ENCODE measurements around the gene MILR1. TPM values are rescaled to one million over a fixed set of nuclear protein-coding genes. Genes with fewer than 3 reads are reported as not detected.

Gene MILR1
- total RNA-seq, 4 donors from 2014 or later = 3.1 to 27.0 (median 6.4) TPM

DNA sequence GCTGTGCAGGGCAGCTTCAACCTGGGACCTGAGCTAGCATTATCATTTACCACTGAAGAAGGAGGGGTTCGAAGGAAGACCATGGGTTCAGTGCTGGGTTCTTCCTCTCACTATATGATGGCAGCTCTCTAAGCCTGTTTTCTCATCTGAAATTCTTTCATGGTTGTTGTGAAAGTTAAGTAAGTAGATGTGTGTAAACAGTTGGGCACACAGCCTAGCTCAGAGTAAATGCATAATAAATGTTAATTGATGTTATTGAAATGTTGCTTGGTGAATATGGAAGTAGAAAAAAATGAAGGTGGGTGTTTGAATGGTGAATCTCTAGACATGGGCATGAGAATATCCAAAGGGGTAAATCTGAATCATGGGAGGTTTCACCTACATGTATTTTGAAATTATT lies 66.9 kb downstream of the MILR1 start:
- Histone ChIP-seq H3K36me3 (peaks cover 0 to 80% (median 21%) of the 10 kb centered on the region in 3 donors), H3K4me3 (no peak overlapping the region)

More for the DNA sequence above, 66.9 kb downstream of the MILR1 start:
- TF ChIP-seq, protein P1, sequence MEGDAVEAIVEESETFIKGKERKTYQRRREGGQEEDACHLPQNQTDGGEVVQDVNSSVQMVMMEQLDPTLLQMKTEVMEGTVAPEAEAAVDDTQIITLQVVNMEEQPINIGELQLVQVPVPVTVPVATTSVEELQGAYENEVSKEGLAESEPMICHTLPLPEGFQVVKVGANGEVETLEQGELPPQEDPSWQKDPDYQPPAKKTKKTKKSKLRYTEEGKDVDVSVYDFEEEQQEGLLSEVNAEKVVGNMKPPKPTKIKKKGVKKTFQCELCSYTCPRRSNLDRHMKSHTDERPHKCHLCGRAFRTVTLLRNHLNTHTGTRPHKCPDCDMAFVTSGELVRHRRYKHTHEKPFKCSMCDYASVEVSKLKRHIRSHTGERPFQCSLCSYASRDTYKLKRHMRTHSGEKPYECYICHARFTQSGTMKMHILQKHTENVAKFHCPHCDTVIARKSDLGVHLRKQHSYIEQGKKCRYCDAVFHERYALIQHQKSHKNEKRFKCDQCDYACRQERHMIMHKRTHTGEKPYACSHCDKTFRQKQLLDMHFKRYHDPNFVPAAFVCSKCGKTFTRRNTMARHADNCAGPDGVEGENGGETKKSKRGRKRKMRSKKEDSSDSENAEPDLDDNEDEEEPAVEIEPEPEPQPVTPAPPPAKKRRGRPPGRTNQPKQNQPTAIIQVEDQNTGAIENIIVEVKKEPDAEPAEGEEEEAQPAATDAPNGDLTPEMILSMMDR (IDR thresholded peaks at IDR 0.05) = no peak
- no peak for TF ChIP-seq POLR2A (IDR thresholded peaks at IDR 0.05)
- TF ChIP-seq EP300 (IDR thresholded peaks at IDR 0.05) = no peak
- Histone ChIP-seq H3K27ac (no peak overlapping the region), H3K27me3 (no peaks in the 10 kb centered on the region), H3K4me1 (no peaks in the 10 kb centered on the region), H3K9me3 (no peaks in the 10 kb centered on the region)
- 90 to 100% methylated on average over 1 of the region's 1 CpG for WGBS, 2 donors
- no peak for DNase-seq (ENCODE audit: low spot score in 2 of 2)

Small RNA genes lying within 50 kb of the gene (small RNA-seq; reads per million reads assigned to genes)
- gene ATP5MFP4 (not detected), gene MIR1273E (not detected)

Other genes with a start within 250 kb of the MILR1 start
- gene TEX2, start 185.9 kb upstream of the MILR1 start, total RNA-seq = 100 to 1,000 TPM in 1 of 4 donors, 10 to 100 TPM in 3; 32.6 to 110 (median 59.7) TPM
- 100 to 1,000 TPM in 3 of 4 donors, 10 to 100 TPM in 1; 70.7 to 128 (median 126) TPM for gene PECAM1, start 58.3 kb upstream of the MILR1 start, total RNA-seq
- 10 to 100 TPM in 2 of 4 donors, 1 to 10 TPM in 2; 5.9 to 17.1 (median 10.3) TPM for gene POLG2, start 47.9 kb downstream of the MILR1 start, total RNA-seq
- 100 to 1,000 TPM; 471 to 820 (median 648) TPM for gene DDX5, start 57.2 kb downstream of the MILR1 start, total RNA-seq
- gene CEP95, start 57.9 kb downstream of the MILR1 start, total RNA-seq = 10 to 100 TPM; 45.7 to 73.9 (median 59.3) TPM
- 10 to 100 TPM; 18.2 to 28.0 (median 21.3) TPM for gene SMURF2, start 213.2 kb downstream of the MILR1 start, total RNA-seq